GM21576 (cell line): ENCODE measurements around the gene DSTYK.
A peak's percentile ranks its signal among the peaks of the same experiment; 100 is the strongest.

Experiments used
- ATAC-seq: cut with Tn5 transposase; IDR thresholded peaks from one replicate; pipeline ENCODE4 v1.9.1; 2021; ENCODE audit warnings: mild to moderate bottlenecking, moderate library complexity; ENCODE audit not compliant: unreplicated experiment

The DSTYK gene

DNA sequence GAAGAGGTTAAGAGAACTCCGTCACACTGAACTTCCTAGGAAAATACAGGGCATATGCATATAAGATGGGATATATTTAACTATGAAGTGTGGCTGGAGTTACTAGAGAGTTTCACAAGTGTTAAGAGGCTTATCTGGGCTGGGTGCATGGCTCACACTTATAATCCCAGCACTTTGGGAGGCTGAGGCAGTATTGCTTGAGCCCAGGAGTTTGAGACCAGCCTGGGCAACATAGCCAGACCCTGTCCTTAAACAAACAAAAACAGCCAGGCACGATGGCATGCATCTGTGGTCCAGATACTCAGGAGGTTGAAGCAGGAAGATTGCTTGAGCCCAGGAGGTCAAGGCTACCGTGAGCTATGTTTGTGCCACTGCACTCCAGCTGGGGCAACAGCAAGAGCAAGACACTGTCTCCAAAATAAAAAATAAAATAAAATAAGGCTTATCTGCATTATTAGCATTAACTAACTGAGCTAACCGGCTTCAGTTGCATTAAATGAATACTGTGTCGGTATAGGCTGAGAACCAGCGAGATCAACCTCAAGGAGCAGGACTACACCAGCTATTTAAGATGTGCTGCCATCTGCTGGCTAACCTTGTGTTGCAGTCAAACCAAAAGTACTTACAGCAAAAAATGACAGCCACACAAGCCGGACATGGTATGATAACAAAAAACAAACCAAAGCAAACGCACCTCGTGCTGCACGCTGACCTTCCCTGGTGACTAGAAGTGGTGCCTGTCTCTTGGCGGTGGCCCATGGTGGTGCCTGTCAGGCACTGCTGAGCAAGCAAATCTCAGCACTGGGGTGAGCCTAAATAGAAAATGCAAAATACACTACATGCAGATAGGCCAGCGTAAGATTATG, 70.0 kb downstream of the DSTYK start:
- ATAC-seq, result no peak

DNA sequence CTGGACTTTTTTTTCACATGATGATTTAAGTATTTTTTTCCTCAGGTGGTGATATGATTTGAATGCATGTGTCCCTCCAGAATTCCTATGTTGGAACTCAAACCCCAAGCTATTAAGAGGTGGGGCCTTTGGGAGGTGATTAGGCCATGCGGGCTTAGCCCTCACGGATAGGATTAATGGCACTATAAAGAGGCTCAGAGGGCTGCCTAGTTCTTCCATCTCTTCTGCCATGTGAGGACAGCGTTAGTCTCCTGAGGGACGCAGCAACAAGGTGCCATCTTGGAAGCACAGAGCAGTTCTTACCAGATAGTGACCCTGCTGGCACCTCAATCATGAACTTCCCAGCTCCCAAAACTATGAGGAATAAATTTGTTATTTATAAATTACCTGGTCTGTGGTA, 71.4 kb downstream of the DSTYK start:
- no peak for ATAC-seq

GRCh38 chr1:205137901-205138300, 73.6 kb downstream of the DSTYK start:
- no peak for ATAC-seq

DNA sequence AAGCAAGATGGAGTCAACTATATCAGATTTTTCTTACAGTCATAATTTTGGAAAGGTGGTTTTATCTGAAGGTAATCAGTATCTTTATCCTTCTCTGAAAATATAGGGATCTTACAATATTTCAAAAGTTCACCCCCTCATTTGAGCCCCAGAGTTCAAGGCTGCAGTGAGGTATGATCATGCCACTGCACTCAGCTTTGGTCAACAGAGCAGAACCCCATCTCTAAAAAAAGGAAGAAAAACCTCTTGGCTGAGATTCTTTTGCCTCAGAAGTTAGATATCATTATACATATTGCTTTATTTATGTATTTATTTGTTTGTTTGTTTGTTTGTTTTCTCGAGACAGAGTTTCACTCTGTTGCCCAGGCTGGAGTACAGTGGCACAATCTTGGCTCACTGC, 78.2 kb downstream of the DSTYK start:
- ATAC-seq, result no peak

GRCh38 chr1:205129447-205130029, 82.0 kb downstream of the DSTYK start:
- no peak for ATAC-seq

GRCh38 chr1:205128050-205128449, 83.5 kb downstream of the DSTYK start:
- ATAC-seq, result no peak

DNA sequence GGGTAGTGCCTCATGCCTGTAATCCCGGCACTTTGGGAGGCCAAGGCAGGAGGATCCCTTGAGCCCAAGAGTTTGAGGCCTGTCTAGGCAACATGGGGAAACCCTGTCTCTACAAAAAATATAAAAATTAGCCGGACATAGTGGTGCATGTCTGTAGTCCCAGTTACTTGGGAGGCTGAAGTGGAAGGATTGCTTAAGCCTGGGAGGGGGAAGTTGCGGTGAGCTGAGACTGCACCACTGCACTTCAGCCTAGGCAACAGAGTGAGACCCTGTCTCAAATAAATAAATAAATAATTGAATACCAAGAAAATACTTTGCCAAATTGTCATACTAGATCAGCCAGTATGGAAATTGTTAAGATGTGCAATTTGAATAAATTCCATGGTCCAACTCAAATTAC, 83.9 kb downstream of the DSTYK start:
- ATAC-seq, result no peak

DNA sequence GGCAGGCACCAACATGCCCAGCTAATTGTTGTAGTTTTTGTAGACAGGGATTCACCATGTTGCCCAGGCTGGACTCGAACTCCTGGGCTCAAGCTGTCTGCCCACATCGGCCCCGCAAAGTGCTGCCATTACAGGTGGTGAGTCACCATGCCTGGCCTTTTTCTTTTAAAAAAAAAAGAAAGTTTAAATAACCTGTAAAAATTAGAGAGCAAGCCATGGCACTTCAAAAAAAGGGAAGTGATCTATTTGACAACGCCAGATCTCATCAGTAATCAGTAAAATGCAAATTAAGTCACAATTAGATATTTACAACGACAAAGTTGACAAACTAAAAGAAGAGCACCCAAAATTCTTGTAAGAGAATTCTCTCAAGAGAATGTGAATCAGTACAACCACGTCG, 86.8 kb downstream of the DSTYK start:
- ATAC-seq, result no peak

- ATAC-seq, result peak; percentile 9
Measured at GRCh38 chr1:205122489-205122882, 89.0 kb downstream of the DSTYK start.

DNA sequence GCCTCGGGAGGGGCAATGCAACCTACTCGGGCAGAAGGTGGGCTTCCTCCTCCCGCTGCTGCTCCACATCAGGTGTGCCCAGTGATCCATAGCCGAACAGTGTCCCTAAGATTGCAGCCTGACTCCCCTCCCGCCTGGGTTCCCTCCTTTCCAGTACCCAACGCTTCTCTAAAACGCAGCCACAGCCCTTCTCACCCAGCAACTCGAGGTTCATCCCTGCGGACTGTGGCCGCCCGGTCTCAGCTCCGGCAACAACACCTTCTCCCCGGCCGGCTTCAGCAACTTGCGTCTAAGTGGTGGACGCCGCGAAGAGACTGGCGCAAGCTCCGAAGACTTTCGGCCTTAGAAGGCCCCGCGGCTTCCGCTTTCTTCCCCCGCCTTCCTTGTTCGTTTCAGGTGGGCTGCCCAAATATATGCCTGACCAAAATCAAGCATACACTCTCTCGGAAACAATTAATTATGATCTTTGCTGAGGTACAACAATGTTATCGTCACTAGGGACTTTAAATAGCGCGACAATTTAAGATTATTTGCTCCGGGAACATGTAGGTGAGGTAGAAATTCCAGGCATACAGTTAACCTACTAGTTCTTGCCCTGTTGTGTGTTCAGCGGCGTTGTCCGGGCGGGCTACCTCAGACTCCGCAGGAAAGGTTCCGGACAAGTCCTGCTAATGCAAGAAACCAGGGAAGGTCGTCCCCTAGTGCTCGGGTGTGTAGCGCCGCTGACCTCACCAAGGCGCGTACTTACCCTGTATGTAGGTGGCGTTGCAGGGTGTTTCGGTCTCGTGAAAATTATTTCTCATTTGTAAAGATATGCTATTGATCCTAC, 89.6 kb downstream of the DSTYK start, which contains the start of gene RBBP5:
RBBP5 (minus strand) TSS at position 319 of the 829 bp plus-strand sequence; CDS start at position 214, 105 bp downstream.
- peak; percentile 90 for ATAC-seq

GRCh38 chr1:205118752-205119151, 92.8 kb downstream of the DSTYK start:
- ATAC-seq, result no peak

- no peak for ATAC-seq
Measured at GRCh38 chr1:205111354-205111753, 100.1 kb downstream of the DSTYK start.

GRCh38 chr1:205109711-205110110, 101.8 kb downstream of the DSTYK start:
- ATAC-seq, result no peak

DNA sequence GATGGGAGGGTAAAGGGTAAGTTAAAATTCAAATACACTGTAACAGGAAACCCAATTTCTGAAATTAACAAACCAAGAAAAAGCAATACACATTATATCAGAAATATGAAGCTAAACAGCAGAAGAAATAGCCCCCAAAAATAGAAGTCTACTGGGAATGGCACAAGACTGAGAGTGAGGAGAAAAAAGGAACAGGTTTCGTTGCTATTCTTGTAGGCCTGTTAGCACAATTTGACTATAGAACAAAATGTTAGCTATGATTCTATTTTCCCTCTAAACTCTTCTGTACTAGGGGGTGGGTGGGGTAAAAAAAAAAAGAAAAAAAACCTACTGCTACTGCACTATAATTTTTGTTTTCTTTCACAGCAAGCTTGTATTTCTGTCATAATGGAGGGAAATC, 102.2 kb downstream of the DSTYK start:
- no peak for ATAC-seq

DNA sequence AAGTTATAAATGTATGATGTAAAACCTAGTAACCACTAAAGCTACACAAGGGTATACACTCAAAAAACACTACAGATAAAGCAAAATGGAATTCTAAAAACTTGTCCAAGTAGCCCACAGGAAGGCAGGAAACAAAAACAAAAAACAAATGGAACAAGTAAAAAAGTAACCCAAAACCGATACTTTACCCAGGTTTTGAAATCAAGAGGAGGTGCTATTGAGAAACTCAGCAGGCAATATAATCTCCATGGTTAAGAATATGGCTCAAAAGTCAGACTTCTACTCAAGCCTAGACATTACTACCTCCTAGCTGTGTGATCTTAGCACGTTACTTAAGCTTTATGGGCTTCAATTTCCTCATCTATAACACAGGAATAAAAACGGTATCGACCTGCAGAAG, 103.0 kb downstream of the DSTYK start:
- no peak for ATAC-seq

- no peak for ATAC-seq
Measured at GRCh38 chr1:205107327-205107726, 104.2 kb downstream of the DSTYK start.

- ATAC-seq, result no peak
Measured at GRCh38 chr1:205102404-205102803, 109.1 kb downstream of the DSTYK start.

DNA sequence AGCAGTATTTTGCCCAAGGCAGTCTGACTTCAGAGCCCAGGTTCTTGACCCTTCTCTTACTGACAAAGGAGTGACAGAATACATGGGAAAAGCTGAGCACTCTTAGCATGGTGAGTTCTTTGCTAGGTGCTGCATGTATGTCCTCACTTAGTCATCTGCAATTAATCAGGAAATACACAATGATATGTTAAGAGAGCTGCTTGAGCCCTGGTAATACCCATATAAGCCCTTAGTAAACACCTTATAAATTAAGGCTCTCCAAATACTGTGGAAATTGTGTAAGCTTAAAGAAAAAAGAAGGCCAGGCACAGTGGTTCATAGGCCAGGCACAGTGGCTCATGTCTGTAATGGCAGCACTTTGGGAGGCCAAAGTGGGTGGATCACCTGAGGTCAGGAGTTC, 113.3 kb downstream of the DSTYK start:
- no peak for ATAC-seq

DNA sequence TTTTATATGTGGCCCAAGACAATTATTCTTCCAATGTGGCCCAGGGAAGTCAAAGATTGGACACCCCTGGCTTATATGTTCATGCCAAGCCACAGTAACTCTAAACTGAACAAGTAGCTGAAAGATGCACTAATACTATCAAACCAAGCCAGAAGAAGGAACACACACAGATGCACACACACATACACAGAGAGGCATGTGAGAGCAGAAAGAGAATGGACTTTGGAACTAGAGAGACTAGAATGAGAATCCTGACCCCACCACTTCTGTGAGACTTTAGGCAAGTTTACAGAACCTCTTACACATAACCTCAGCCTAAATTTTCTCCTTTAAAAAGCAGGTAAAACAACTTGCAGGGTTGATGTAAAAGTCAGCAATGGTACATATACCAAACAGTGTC, 116.1 kb downstream of the DSTYK start:
- no peak for ATAC-seq
